Measurements from ENCODE around the gene BTBD8.
"Not testable (repeated sequence)": the region's sequence is repeated elsewhere in the genome, so short reads cannot be mapped to it uniquely, and the experiment has no call there.

BTBD8 gene
- 12.9 reads per million, percentile 37 among the genes with 10 or more reads in this experiment for total RNA-seq

DNA sequence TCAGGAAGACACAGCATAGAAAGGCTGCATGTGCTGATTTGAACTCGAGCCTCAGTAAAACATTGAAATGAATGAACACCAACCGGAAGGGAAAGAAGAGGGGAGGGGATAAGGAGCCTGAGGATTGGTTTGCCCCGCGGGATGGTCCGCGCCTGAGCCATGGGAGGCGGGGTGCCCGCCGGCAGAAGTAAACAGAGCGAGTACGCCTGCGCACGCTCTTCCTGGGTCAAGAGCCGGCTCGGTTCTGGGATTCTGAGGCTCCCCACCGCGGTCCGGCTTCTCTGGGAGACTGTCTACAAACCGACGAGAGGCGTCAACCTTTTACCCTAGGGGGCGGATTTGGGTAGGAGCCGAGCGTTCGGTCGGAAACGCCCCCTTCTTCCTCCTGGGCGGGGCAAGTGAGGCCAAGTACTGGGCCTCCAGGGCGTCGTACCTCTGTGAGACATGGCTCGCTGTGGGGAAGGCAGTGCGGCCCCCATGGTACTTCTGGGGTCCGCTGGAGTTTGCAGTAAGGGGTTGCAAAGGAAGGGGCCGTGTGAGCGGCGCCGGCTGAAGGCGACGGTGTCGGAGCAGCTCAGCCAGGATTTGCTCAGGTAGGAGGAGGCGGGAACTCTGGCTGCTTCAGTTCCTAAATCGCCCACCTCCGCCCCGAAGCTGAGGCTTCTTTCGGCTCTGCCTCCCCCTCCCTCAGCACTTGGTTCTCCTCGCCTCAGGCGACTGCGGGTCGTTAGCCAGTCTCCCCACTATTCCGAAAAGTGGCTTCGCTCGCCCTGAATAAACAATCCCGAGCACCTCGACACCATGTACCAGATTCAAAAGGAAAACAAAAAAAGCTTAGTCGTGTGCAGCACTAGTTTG lies at the start of gene BTBD8:
TSS of gene BTBD8 (plus strand) at position 218 of the 858 bp plus-strand sequence. CDS start at position 445, 227 bp downstream.
- DNase-seq, result peak; percentile 77

DNA sequence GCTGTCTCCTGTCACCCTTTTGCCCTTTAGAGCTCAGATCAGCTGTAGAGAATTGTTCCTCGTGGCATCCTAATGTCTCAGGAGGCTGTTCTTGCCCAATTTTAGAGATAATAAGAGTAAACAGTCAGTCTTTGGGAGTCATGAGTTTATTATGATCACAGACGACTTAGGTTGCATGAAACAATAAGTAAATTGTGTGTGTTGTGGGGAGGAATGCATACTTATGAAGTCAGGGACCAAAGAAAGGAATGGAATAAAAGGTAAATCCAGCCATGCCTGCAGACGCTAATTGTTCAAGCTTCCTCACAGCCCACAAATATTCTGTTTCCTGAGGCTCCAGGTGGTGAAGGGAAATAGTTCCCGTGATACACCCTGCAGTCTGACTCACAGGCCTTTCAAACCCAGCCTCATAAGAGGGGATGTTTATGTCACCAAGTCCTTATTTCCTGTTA lies 49.5 kb upstream of the BTBD8 start:
- DNase-seq, result no peak

DNA sequence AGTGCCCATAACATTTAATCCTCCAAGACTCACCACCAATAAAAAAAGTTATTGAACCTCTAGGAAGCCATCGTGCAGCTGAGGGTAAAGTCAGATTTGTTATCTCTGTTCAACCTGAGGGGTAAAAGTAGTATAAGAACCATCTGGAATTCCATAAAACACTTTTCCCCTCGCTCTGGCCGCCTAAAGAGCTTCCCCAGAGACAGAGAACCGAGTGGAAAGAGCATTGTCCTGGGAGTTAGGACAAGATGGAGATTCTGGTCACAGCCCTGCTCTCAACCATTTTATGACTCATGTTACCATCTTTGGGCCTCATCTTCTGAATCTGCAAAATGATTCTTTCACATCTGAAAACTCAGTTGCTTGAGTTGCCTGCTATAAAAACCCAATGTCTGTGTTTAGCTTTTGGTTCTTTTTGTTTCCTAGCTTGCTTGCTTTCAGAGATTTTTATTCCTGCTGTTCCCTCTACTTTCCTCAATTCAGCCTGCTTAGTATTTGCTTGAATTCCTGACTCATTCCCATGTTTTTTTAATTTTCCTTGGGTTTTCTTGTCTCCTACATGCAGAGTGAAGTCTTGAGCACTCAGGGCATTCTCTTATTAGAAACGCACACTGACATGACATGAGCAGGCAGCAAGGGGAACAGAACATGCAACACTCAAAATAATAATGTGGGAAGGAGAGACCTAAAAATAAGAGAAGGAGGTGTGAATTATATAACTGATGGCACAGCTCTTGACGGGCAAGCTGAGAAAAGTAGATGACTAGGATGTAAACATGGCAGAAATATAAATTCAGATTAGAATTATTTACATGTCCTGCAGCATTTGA lies 48.6 kb upstream of the BTBD8 start:
- no peak for DNase-seq

DNA sequence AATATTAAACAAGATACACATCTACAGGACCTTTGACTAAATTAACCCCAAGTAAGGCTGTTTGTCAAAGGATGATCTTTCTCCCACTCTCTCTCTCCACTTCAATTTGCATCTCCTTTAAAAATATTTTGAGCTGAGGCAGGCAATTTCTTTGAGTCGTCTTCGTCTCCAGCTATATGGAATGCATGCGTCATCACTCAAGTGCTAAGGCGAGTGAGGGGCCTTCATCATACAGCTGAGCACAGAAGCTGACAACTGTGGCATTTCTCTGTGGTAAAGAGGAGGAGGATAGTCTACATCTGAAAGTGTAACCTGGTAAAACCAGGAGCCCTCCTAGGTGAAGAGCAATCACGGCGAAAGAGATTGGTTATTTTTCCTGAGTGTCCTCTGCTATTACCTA lies 42.7 kb upstream of the BTBD8 start:
- no peak for DNase-seq

- DNase-seq, result no peak
Measured at GRCh38 chr1:92038695-92039346, 41.3 kb upstream of the BTBD8 start.

DNA sequence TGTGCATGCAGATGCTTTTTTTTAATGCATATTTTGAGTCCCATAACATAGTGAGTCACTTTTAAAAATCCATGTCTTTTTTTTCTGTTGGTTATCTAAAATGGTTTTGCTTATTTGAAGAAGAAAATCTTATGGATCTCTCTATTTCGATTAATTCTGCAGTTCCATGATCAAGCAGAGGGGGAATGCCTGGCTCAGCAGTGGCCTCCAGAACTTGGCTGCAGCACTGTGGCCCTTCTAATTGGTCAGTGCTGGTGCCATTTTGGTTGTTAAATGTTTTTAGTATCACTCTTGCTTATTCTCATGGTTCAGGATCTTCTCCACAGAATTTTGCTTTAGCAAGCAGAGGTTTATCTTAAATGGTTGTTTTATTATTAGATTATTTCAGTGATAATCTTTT lies 39.2 kb upstream of the BTBD8 start:
- no peak for DNase-seq

DNA sequence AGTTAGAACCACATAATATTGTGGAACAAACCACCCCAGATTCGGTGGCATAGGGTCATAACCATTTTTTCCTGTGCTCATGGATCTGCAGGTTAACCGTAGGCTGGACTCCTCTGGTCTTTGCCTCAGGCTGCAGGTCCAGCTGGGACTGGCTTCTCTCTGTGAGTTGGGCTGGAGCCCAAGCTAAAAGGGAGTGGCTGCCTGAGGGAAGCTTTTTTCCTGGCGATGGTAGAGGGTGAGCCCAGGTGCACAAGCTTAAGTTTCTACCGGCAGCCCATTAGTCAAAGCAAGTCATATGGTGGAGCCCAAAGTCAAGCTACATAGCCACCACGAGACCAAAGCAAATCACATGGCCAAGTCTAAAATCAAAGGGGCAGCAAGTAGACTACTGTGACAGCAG lies 36.5 kb upstream of the BTBD8 start:
- no peak for DNase-seq

GRCh38 chr1:92045766-92046495 lies 34.2 kb upstream of the BTBD8 start:
- no peak for DNase-seq

DNA sequence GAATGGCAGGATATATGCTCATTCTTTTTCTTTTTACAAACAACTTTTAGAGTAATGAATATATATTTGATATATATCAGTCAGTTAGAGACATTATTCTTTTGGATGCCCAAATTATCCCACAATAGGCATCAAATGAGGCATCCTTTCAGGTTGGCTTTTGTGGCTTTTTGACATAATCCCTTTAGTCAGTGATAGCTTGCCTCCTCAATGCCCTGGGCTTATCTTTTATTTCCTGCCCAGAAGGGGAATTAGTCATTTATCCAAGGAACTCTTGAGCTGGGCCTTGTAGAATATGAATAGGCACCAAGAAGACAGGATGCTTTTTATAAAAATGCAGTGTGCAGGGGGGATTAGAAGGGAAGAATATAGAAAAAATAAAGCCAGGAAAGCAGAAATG lies 28.2 kb upstream of the BTBD8 start:
- DNase-seq, result no peak

DNA sequence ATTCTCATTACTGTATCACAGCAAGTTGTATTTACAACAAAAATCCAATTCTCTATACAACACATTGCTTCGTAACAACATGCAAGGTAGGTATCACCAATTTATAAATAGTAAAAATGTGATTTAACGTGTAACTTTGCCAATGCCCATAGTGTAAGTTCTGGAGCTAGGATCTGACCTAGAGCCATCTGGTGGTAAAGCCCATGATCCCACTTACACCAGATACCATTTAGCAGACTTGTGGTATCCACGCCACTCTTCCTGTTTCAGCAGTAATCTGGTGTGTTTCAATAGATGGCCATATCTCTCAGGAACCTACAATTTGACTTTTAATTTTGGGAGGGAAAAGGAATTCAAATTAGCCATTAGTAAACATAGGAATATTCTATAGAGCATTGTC lies 15.1 kb upstream of the BTBD8 start:
- no peak for DNase-seq

DNA sequence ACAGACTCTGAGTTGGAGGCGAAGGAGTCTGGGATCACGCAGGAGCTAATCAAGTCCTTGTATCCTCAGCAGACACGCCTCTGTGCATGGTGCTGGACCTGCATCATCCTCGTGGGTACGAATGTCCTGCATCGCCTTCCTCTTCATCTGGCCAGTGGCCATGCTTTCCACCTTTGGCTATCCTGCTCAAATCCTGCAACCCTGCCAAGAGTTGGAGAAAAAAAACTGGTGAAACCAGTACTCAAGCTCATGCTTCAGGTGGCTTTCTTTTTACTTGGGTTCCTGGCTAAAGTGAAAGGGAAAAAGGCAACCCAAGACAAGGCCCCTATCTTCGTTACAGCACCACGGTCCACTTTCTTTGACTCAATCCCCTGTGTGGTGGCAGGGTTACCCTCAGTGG lies 13.8 kb upstream of the BTBD8 start:
- no peak for DNase-seq

- no peak for DNase-seq
Measured at GRCh38 chr1:92070892-92071291, 9.3 kb upstream of the BTBD8 start.

- DNase-seq, result not testable (repeated sequence)
Measured at GRCh38 chr1:92074446-92074845, 5.7 kb upstream of the BTBD8 start.

DNA sequence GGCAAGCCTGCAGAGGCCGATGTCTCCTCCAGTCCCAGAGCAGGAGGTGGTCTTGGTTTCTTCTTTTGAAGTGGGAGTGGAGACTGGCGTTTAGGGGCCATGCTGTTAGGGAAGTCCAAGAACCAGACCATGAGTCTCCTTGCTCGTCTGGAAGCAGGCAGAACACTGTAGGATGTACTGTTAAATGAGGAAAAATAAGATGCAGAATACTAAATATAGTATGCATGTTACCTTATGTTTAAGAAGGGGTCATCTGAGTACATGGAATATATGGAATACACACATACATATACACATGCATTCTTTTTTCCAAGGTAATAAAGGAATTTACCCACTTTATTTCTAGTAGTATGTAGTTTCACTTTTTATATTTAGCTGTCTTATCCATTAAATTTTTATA lies 4.8 kb upstream of the BTBD8 start, which contains the start of gene SETSIP:
TSS of gene SETSIP (minus strand) at position 101 of the 400 bp plus-strand sequence. CDS start at position 101, 0 bp downstream.
- DNase-seq, result no peak

DNA sequence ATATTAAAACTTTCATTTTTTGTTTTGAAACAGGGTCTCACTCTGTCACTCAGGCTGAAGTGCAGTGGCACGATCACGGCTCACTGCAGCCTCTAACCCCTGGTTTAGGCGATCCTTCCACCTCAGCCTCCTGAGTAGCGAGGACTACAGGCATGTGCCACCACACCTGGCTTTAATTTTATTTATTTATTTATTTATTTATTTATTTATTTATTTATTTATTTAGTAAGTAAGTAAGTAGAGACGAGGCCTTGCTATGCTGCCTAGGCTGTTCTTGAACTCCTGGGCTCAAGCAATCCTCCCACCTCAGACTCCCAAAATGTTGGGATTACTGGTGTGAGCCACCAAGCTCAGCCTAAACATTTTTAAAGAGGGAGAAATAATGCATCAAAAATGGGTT lies 3.8 kb upstream of the BTBD8 start:
- DNase-seq, result no peak

- DNase-seq, result not testable (repeated sequence)
Measured at GRCh38 chr1:92078077-92078476, 2.1 kb upstream of the BTBD8 start.

- DNase-seq, result no peak
Measured at GRCh38 chr1:92079441-92079840, 704 bp upstream of the BTBD8 start.

DNA sequence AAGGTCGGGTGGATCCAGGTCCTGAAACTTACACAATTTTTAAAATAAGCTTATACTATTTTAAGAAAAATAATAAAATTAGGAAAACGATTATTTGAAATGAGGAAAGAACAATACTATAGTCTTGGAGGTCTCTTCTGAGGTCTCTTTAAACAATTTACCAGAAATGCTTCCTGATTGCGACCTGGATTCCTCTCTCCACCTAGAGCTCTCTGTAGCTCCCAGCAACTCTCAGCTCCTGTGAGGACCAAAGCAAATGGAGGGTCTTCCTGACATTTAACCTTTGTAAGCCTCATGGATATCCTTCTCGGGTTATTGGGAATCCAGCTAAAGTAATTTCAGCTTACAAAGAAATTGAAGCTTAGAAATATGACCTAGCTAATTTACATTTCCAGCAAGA lies 886 bp downstream of the BTBD8 start:
- no peak for DNase-seq

DNA sequence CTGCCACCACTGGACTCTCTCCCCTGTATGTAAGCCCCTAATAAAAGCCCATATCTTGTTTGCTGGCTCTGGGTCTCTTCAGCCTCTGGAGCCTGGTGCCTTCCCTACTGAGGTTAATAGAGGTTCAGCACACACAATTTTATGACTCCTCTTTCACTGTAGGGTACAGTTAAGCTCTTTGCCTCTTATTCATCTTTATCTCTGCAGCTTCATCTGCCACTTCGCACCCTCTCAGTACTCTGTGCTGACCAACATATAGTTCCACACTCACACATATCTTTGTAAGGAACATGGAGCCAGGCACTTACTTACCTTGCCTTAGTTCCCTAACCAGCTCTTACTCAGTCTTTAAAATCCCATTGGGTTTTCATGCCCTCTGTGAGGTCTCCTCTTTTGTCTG lies 4.5 kb downstream of the BTBD8 start:
- DNase-seq, result no peak

- no peak for DNase-seq
Measured at GRCh38 chr1:92085727-92086126, 5.6 kb downstream of the BTBD8 start.

DNA sequence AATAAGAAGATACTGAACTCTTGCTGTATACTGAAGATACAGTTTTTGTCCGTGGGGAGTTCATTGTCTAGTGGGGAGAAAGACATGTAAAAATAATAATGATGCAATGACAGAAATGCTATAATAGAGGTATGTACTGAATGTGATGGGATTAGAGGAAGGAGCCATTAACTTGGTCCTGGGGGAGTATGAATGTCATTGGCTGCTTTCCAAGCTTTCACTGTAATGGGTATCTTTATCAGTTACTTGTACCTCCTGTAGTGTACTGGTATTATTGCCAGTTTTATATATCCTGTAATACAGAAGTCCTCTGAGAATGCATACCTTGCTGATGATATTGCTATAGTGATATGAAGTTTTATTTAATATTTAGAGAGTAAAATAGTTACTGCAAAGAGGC lies 7.4 kb downstream of the BTBD8 start:
- DNase-seq, result no peak

GRCh38 chr1:92091625-92092024 lies 11.5 kb downstream of the BTBD8 start:
- DNase-seq, result no peak

Data from effector CD4-positive, alpha-beta T cell (primary cell).